Psoas muscle (tissue), 8 donors: ENCODE data around the gene SMIM44. TPM values are rescaled to one million over a fixed set of nuclear protein-coding genes. Genes with fewer than 3 reads are reported as not detected.

Experiments
- ATAC-seq, 4 donors: fragments of 200-7000 bp; cut with Tn5 transposase; one replicate each; pipeline ENCODE4 v1.9.1; 2020; ENCODE audit warnings: moderate library complexity in 3 of 4, mild to moderate bottlenecking in 2 of 4
- DNase-seq, 2 donors: peaks; one replicate each; pipeline ENCODE4 v3.0.0-alpha.2; 2020
- H3K27ac ChIP-seq: fragments of 200-600 bp; one replicate; pipeline ENCODE4 v1.8.0; 2022
- H3K27me3 ChIP-seq, 3 donors: fragments of 200-600 bp in 1 of 3; one replicate each; pipeline versions ENCODE4 v1.6.1 to v1.8.0; 2013 to 2022; ENCODE audit warnings: low read length in 2 of 3, mild to moderate bottlenecking in 2 of 3, moderate library complexity in 1 of 3; ENCODE audit not compliant: insufficient read depth in 3 of 3
- H3K36me3 ChIP-seq, 2 donors: fragments of 200-600 bp in 1 of 2; one replicate each; pipeline versions ENCODE4 v1.6.1 to v1.8.0; 2013 to 2022; ENCODE audit warnings: low read depth in 1 of 2, mild to moderate bottlenecking in 1 of 2, moderate library complexity in 1 of 2; ENCODE audit not compliant: insufficient read depth in 1 of 2
- H3K4me1 ChIP-seq: fragments of 200-600 bp; one replicate; pipeline ENCODE4 v1.8.0; 2022
- H3K4me3 ChIP-seq: fragments of 200-600 bp; one replicate; pipeline ENCODE4 v1.8.0; 2022; ENCODE audit warnings: mild to moderate bottlenecking
- H3K9me3 ChIP-seq: fragments of 200-600 bp; one replicate; pipeline ENCODE4 v1.8.0; 2022
- WGBS, 3 donors: extraction: QIAGEN DNeasy Blood & Tissue Kit; methylation state at CpG; one replicate each; pipeline versions ENCODE4 v1.1.6 to v1.1.7; 2013; 5-methylcytosine and 5-hydroxymethylcytosine counted together
- intact Hi-C, 2 donors: fragments of 100-400 bp; cut with DNase I; formaldehyde crosslinking; loops; one replicate each; pipeline versions ENCODE4 v1.11.0 to v1.14.2; 2022
- polyA plus RNA-seq, 3 donors: library from polyadenylated mRNA; stranded (reverse); fragments of 200-250 nt; gene quantifications; one replicate each; pipeline ENCODE4 v1.2.3, GENCODE V29; 2013
- total RNA-seq, 4 donors: library from RNA; stranded (reverse); fragmentation: NEBNext Ultra II Directional in 2 of 4; extraction: Animal tissue kit (Norgen Biotek cat#: 25700) in 2 of 4; gene quantifications; one replicate each; pipeline versions ENCODE4 v1.2.1 to v1.2.4, GENCODE V29; 2021 to 2023
- TF ChIP-seq, protein P1 (sequence below): fragments of 200-600 bp; IDR thresholded peaks from one replicate; pipeline ENCODE4 v1.8.0; 2022; ENCODE audit warnings: antibody characterized with exemption
- donor health status: healthy with polysubstance abuse.
- donor health status: DM: no; HTN: no; CAD: no; lungs with moderate emphysema.
- donor health status: Bipolar disorder and iron deficiency.
- donor health status: healthy.
- donor health status: DM: yes; HTN: yes; CAD: no.
- donor health status: DM: no; HTN: no; CAD: no.
- donor health status: DM: no; HTN: no; CAD: no.
- donor health status: DM: yes; HTN: yes; CAD: no.

SMIM44 gene
- total and polyA plus RNA-seq, 7 donors = not detected

DNA sequence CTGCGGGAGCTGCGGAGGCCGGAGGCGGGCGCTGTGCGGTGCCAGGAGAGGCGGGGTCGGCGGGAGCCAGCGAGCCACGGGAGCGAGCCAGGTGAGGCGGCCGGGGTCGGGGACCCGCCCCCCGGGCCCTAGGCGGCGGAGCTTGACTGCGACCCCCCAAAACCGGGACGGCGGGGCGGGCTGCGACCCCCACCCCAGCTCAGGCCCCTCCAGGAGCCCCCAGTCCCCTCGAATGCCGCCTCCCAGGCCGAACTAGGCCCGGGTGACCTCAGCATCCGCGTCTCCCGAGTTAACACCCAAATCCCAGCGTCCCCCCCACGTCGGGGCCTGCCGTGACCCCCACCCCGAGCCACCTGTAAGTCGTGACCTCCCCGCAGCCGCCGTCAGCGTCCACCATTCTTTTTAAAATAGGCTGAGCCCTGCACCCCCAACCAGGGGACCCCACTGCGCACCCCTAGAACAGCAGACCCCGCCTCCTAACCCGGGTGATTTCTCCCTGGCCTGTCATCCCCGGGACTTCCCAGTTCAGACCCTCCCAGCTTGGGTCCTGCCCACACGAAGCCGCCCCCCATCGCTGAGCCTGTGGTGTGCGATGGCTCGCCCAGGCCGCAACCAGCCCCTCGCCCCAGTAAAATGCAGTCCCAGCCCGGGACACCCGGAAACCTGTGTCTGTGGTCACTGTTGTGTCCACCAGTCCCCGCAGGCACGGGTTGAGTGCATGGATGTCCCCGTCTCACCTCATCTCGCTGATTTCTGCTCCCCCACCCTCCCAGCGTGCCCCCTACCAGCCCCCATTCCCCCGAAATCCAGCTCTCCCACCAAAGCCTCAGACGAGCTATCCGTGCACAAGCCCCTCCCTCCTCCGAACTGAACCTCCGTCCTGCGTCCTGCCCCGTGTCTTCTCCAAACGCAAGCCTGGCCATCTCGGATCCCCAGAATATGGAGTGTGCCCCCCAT is 23.4 kb upstream of the SMIM44 start:
- WGBS, 3 donors = 1 to 3% (median 2%) methylated on average over 42 to 69 of the region's 69 CpGs
- peaks cover 13% of the 10 kb centered on the region for H3K4me1 ChIP-seq
- DNase-seq = peak in 1 of 2 donors; percentile 71
- TF ChIP-seq, protein P1, sequence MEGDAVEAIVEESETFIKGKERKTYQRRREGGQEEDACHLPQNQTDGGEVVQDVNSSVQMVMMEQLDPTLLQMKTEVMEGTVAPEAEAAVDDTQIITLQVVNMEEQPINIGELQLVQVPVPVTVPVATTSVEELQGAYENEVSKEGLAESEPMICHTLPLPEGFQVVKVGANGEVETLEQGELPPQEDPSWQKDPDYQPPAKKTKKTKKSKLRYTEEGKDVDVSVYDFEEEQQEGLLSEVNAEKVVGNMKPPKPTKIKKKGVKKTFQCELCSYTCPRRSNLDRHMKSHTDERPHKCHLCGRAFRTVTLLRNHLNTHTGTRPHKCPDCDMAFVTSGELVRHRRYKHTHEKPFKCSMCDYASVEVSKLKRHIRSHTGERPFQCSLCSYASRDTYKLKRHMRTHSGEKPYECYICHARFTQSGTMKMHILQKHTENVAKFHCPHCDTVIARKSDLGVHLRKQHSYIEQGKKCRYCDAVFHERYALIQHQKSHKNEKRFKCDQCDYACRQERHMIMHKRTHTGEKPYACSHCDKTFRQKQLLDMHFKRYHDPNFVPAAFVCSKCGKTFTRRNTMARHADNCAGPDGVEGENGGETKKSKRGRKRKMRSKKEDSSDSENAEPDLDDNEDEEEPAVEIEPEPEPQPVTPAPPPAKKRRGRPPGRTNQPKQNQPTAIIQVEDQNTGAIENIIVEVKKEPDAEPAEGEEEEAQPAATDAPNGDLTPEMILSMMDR = no peak
- H3K4me3 ChIP-seq = peak overlapping the region; percentile 95
- no peaks in the 10 kb centered on the region for H3K27me3 ChIP-seq
- peak in 1 of 4 donors; percentile 3 for ATAC-seq
- H3K9me3 ChIP-seq = no peaks in the 10 kb centered on the region
- intact Hi-C loops = no loop called here
- peak overlapping the region; percentile 90 for H3K27ac ChIP-seq
- peaks cover 0 to 17% of the 10 kb centered on the region in 2 donors for H3K36me3 ChIP-seq

DNA sequence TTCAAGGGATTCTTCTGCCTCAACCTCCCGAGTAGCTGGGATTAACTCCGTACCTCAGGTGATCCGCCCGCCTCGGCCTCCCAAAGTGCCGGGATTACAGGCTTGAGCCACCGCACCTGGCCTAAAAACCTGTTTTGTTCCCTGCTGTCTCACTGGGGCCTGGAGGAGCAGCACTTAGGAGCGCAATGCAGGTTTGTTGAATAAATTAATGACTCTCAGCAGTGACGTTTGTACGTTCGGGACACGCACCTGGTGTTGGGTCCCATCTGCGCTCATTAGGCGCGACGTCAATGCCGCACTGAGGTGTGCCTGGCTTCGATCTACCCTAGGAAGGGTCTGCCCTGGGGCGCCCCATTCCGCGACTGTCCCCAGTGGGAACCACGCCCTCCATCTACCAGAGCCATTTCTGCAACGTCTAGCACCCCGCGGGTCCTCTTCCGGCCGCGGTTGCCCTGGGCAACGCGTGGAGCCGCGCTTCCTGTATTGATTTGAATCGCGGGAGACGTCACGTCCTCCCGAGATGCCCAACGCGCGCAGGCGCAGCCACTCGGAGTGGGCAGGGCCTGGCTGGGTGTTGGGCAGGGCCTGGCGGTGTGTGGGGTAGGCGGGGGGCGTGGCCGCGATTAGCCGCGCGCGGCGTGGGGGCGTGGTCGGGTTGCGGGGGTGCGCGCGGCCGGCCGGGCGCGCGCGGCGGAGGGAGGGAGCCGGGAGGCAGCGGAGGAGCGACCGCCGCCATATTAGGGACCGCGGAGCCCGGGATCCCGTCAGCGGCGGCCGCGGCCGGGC is 22.6 kb upstream of the SMIM44 start, which contains the start of gene FZR1:
Gene FZR1 (plus strand): TSS at position 714 of the 786 bp plus-strand sequence. CDS start 16,679 bp downstream, outside the sequence.
- peak within 1 kb of the TSS; percentile 90 for H3K27ac ChIP-seq
- peak; percentile 99 to 100 for DNase-seq
- intact Hi-C loops = no loop called here
- 1% methylated on average over 60 to 79 of the region's 79 CpGs for WGBS, 3 donors
- ATAC-seq = peak; percentile 98 to 99 (median 98)
- H3K4me1 ChIP-seq = peaks cover 17% of the 10 kb centered on the region
- H3K36me3 ChIP-seq = peaks cover 0 to 12% of the 10 kb centered on the region in 2 donors
- TF ChIP-seq, protein P1 = no peak
- no peaks in the 10 kb centered on the region for H3K27me3 ChIP-seq
- H3K4me3 ChIP-seq = peak within 1 kb of the TSS; percentile 95
- H3K9me3 ChIP-seq = no peaks in the 10 kb centered on the region

DNA sequence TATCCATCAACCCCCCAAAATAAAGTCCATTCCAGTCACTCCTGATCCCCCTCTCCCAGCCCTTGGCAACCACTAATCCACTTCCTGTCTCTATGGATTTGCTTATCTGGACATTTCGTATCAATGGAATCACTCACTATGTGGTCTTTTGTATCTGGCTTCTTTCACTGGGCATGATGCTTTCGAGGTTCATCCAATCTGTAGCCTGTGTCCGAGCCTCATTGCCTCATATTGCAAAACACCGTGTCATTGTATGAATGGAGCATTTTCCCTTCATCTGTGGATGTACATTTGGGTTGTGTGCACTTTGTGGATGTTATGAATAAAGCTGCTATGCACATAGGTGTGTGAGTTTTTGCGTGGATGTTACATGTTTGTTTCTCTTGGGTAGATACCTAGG is 21.5 kb upstream of the SMIM44 start:
- peaks cover 0 to 5% of the 10 kb centered on the region in 2 donors for H3K36me3 ChIP-seq
- H3K27me3 ChIP-seq = no peaks in the 10 kb centered on the region
- no peak for DNase-seq
- no peak overlapping the region for H3K4me3 ChIP-seq
- no peak overlapping the region for H3K27ac ChIP-seq
- 83 to 88% (median 87%) methylated on average over 5 of the region's 5 CpGs for WGBS, 3 donors
- intact Hi-C loops = no loop called here
- ATAC-seq = no peak
- peaks cover 19% of the 10 kb centered on the region for H3K4me1 ChIP-seq
- no peaks in the 10 kb centered on the region for H3K9me3 ChIP-seq
- TF ChIP-seq, protein P1 = no peak

DNA sequence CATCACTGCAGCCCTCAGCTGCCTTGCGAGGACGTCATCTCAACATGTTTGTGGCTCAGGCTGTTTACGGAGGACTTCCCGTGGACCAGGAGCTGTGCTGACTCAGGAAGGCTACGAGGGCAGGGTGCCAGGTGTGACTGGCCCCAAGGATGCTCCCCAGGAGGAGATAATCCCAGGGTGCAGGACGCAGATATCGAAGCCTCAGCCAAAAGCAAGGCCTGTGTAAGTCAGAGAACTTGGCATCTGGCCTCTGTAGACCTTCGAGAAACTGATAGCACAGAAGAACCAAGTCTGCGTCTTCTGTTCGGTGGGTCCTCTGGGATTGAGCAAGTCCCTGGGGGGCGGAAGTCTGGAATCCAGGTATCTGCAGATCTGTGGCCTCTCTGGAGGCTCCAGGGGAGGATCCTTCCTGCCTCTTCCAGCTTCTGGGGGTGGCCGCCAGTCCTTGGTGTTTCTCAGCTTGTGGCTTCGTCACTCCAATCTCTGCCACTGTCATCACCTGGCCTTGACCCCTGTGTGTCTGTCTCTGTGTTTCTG is 19.9 kb upstream of the SMIM44 start:
- no peak overlapping the region for H3K27ac ChIP-seq
- ATAC-seq (no peak), DNase-seq (no peak)
- no peak overlapping the region for H3K4me3 ChIP-seq
- no peaks in the 10 kb centered on the region for H3K36me3 ChIP-seq
- H3K4me1 ChIP-seq = peaks cover 27% of the 10 kb centered on the region
- H3K9me3 ChIP-seq = no peaks in the 10 kb centered on the region
- TF ChIP-seq, protein P1 = no peak
- no peaks in the 10 kb centered on the region for H3K27me3 ChIP-seq
- intact Hi-C loops = no loop called here
- 81 to 84% (median 82%) methylated on average over 13 of the region's 13 CpGs for WGBS, 3 donors
